Activated T-cell treated with anti-CD3 and anti-CD28 coated beads, Interleukin-2, amount 50 U/mL, for 72 hours (primary cell): ENCODE results near the gene PAK1IP1. TPM values are rescaled to one million over a fixed set of nuclear protein-coding genes. Genes with fewer than 3 reads are reported as not detected.
A peak's percentile ranks its signal among the peaks of the same experiment; 100 is the strongest.

ENCODE experiments used
- ATAC-seq, 2 donors: fragments of 150-1000 bp; cut with Tn5 transposase; replicated peaks in 1 of 2; 2 replicates each; pipeline ENCODE4 v1.10.0; 2021; ENCODE audit warnings: moderate library complexity in 2 of 2, mild to moderate bottlenecking in 1 of 2
- DNase-seq, 2 donors: peaks; one replicate each; pipeline ENCODE4 v3.0.0; 2021 to 2022; ENCODE audit warnings: mixed read lengths in 1 of 2
- H3K27ac Mint-ChIP-seq: one replicate; pipeline ENCODE4 v1.8.0; 2022; ENCODE audit warnings: mild to moderate bottlenecking, moderate library complexity, mixed read lengths
- H3K27me3 Mint-ChIP-seq: one replicate; pipeline ENCODE4 v1.8.0; 2022; ENCODE audit warnings: low read depth, mixed read lengths
- H3K36me3 Mint-ChIP-seq, 2 donors: one replicate each; pipeline ENCODE4 v1.8.0; 2022; ENCODE audit warnings: mixed read lengths in 2 of 2, mild to moderate bottlenecking in 1 of 2; ENCODE audit not compliant: insufficient read depth in 2 of 2
- H3K4me1 Mint-ChIP-seq: one replicate; pipeline ENCODE4 v1.8.0; 2022; ENCODE audit warnings: low read depth, mixed read lengths
- H3K4me3 Mint-ChIP-seq, 2 donors: one replicate each; pipeline ENCODE4 v1.8.0; 2022; ENCODE audit warnings: mild to moderate bottlenecking in 2 of 2, mixed read lengths in 2 of 2, moderate library complexity in 2 of 2
- H3K9me3 Mint-ChIP-seq, 2 donors: one replicate each; pipeline ENCODE4 v1.8.0; 2022; ENCODE audit warnings: mixed read lengths in 2 of 2
- total RNA-seq, 2 donors: library from RNA; stranded (reverse); gene quantifications; one replicate each; pipeline ENCODE4 v1.2.3, GENCODE V29; 2022

The PAK1IP1 gene
- total RNA-seq, 2 donors from 2014 or later = 21.1 to 21.7 TPM

- Mint-ChIP-seq H3K27me3 (peaks cover 4% of the 10 kb centered on the region), H3K27ac (no peak overlapping the region), H3K36me3 (no peaks in the 10 kb centered on the region), H3K4me3 (no peak overlapping the region), H3K4me1 (peaks cover 41% of the 10 kb centered on the region), H3K9me3 (no peaks in the 10 kb centered on the region)
- no peak for ATAC-seq
- no peak for DNase-seq
These were observed 13.0 kb upstream of the PAK1IP1 start for GRCh38 chr6:10681795-10682194.

GRCh38 chr6:10682355-10682988 is 12.3 kb upstream of the PAK1IP1 start:
- ATAC-seq = no peak

GRCh38 chr6:10684618-10685017 is 10.2 kb upstream of the PAK1IP1 start:
- Mint-ChIP-seq H3K9me3 (no peaks in the 10 kb centered on the region), H3K4me1 (peaks cover 41% of the 10 kb centered on the region), H3K36me3 (no peaks in the 10 kb centered on the region), H3K27ac (no peak overlapping the region), H3K4me3 (peak overlapping the region in 1 of 2 donors; percentile 57), H3K27me3 (peaks cover 4% of the 10 kb centered on the region)
- ATAC-seq (no peak), DNase-seq (no peak)

More at GRCh38 chr6:10682355-10682988, 12.3 kb upstream of the PAK1IP1 start:
- H3K9me3 Mint-ChIP-seq = no peaks in the 10 kb centered on the region
- H3K4me3 Mint-ChIP-seq = no peak overlapping the region
- H3K36me3 Mint-ChIP-seq = no peaks in the 10 kb centered on the region
- DNase-seq = no peak
- H3K27me3 Mint-ChIP-seq = peaks cover 4% of the 10 kb centered on the region
- peak overlapping the region; percentile 17 for H3K27ac Mint-ChIP-seq
- H3K4me1 Mint-ChIP-seq = peaks cover 41% of the 10 kb centered on the region

GRCh38 chr6:10685092-10685915 is 9.5 kb upstream of the PAK1IP1 start:
- ATAC-seq = no peak
- DNase-seq = no peak
- Mint-ChIP-seq H3K27ac (no peak overlapping the region), H3K36me3 (no peaks in the 10 kb centered on the region), H3K4me3 (peak overlapping the region in 1 of 2 donors; percentile 57), H3K9me3 (no peaks in the 10 kb centered on the region), H3K27me3 (peaks cover 4% of the 10 kb centered on the region), H3K4me1 (peaks cover 41% of the 10 kb centered on the region)

GRCh38 chr6:10686901-10687300 is 7.9 kb upstream of the PAK1IP1 start:
- peaks cover 41% of the 10 kb centered on the region for H3K4me1 Mint-ChIP-seq
- H3K9me3 Mint-ChIP-seq = no peaks in the 10 kb centered on the region

GRCh38 chr6:10687582-10687981 is 7.2 kb upstream of the PAK1IP1 start:
- DNase-seq (no peak), ATAC-seq (no peak)
- H3K27ac Mint-ChIP-seq = no peak overlapping the region
- H3K9me3 Mint-ChIP-seq = no peaks in the 10 kb centered on the region
- H3K4me1 Mint-ChIP-seq = peaks cover 38% of the 10 kb centered on the region
- peaks cover 4% of the 10 kb centered on the region for H3K27me3 Mint-ChIP-seq
- H3K36me3 Mint-ChIP-seq = peaks cover 0 to under 1% of the 10 kb centered on the region in 2 donors
- H3K4me3 Mint-ChIP-seq = no peak overlapping the region

More at GRCh38 chr6:10686901-10687300, 7.9 kb upstream of the PAK1IP1 start:
- H3K27ac Mint-ChIP-seq = no peak overlapping the region
- ATAC-seq = no peak
- no peaks in the 10 kb centered on the region for H3K36me3 Mint-ChIP-seq
- no peak overlapping the region for H3K4me3 Mint-ChIP-seq
- DNase-seq = no peak
- peaks cover 4% of the 10 kb centered on the region for H3K27me3 Mint-ChIP-seq

GRCh38 chr6:10690651-10691445 is 3.9 kb upstream of the PAK1IP1 start:
- no peak for ATAC-seq
- H3K27ac Mint-ChIP-seq = no peak overlapping the region
- no peaks in the 10 kb centered on the region for H3K9me3 Mint-ChIP-seq
- no peaks in the 10 kb centered on the region for H3K27me3 Mint-ChIP-seq
- no peak for DNase-seq
- peaks cover 26% of the 10 kb centered on the region for H3K4me1 Mint-ChIP-seq
- peaks cover 8 to 15% of the 10 kb centered on the region in 2 donors for H3K36me3 Mint-ChIP-seq
- H3K4me3 Mint-ChIP-seq = no peak overlapping the region

GRCh38 chr6:10692965-10693538 is 1.7 kb upstream of the PAK1IP1 start:
- Mint-ChIP-seq H3K9me3 (no peaks in the 10 kb centered on the region), H3K27me3 (no peaks in the 10 kb centered on the region), H3K36me3 (peaks cover 8 to 22% of the 10 kb centered on the region in 2 donors), H3K4me1 (peaks cover 46% of the 10 kb centered on the region), H3K27ac (peak overlapping the region; percentile 77), H3K4me3 (peak overlapping the region; percentile 88 to 95)
- DNase-seq (no peak), ATAC-seq (no peak)

GRCh38 chr6:10695086-10695657 is 400 bp downstream of the PAK1IP1 start:
- peak overlapping the region; percentile 100 for H3K27ac Mint-ChIP-seq
- peaks cover 10 to 31% of the 10 kb centered on the region in 2 donors for H3K36me3 Mint-ChIP-seq
- ATAC-seq = no peak
- H3K4me1 Mint-ChIP-seq = peaks cover 59% of the 10 kb centered on the region
- H3K27me3 Mint-ChIP-seq = no peaks in the 10 kb centered on the region
- no peaks in the 10 kb centered on the region for H3K9me3 Mint-ChIP-seq
- peak overlapping the region; percentile 88 to 95 for H3K4me3 Mint-ChIP-seq
- DNase-seq = no peak

GRCh38 chr6:10696655-10697054 is 1.9 kb downstream of the PAK1IP1 start:
- H3K36me3 Mint-ChIP-seq = peaks cover 12 to 39% of the 10 kb centered on the region in 2 donors
- no peaks in the 10 kb centered on the region for H3K27me3 Mint-ChIP-seq
- peak overlapping the region; percentile 88 to 95 for H3K4me3 Mint-ChIP-seq
- ATAC-seq (no peak), DNase-seq (no peak)
- peaks cover 68% of the 10 kb centered on the region for H3K4me1 Mint-ChIP-seq
- H3K27ac Mint-ChIP-seq = no peak overlapping the region
- H3K9me3 Mint-ChIP-seq = no peaks in the 10 kb centered on the region

- H3K36me3 Mint-ChIP-seq = peaks cover 2 to 3% of the 10 kb centered on the region in 2 donors
- no peak overlapping the region for H3K27ac Mint-ChIP-seq
- peaks cover 0 to 3% of the 10 kb centered on the region in 2 donors for H3K9me3 Mint-ChIP-seq
- H3K4me3 Mint-ChIP-seq = no peak overlapping the region
- no peaks in the 10 kb centered on the region for H3K4me1 Mint-ChIP-seq
- ATAC-seq (no peak), DNase-seq (no peak)
- no peaks in the 10 kb centered on the region for H3K27me3 Mint-ChIP-seq
These were observed 19.2 kb downstream of the PAK1IP1 start for GRCh38 chr6:10713962-10714361.

- peak overlapping the region; percentile 94 to 96 for H3K4me3 Mint-ChIP-seq
- peak in 1 of 2 donors; percentile 20 for ATAC-seq
- H3K27me3 Mint-ChIP-seq = no peaks in the 10 kb centered on the region
- peaks cover 3 to 5% of the 10 kb centered on the region in 2 donors for H3K9me3 Mint-ChIP-seq
- peaks cover 5 to 7% of the 10 kb centered on the region in 2 donors for H3K36me3 Mint-ChIP-seq
- DNase-seq = peak; percentile 58
- peaks cover 26% of the 10 kb centered on the region for H3K4me1 Mint-ChIP-seq
- H3K27ac Mint-ChIP-seq = peak overlapping the region; percentile 66
These were observed 24.7 kb downstream of the PAK1IP1 start for GRCh38 chr6:10719296-10719963.
